Keratinocyte (primary cell): ENCODE results near the gene SCRN1. TPM values are rescaled to one million over a fixed set of nuclear protein-coding genes. Genes with fewer than 3 reads are reported as not detected.

Source experiments
- DNase-seq: peaks from one replicate; pipeline ENCODE4 v3.0.0-alpha.2; 2011; ENCODE audit warnings: low read depth, missing footprints, low spot score
- FAIRE-seq: peaks from 2 replicates; lab custom pipeline; 2011; peaks lifted over from hg19 to GRCh38; lab: Jason Lieb, UNC
- H2AFZ ChIP-seq: 2 replicates; pipeline ENCODE4 v1.6.0; 2012; ENCODE audit warnings: low read length, control low read depth, inconsistent platforms; ENCODE audit not compliant: control insufficient read depth
- H3K27ac ChIP-seq: 2 replicates; pipeline ENCODE4 v1.5.1; 2011; ENCODE audit warnings: low read length; ENCODE audit not compliant: control insufficient read depth, insufficient read depth
- H3K27me3 ChIP-seq: 3 replicates; pipeline ENCODE4 v1.6.0; 2011; ENCODE audit warnings: low read length; ENCODE audit not compliant: control insufficient read depth, insufficient read depth; ENCODE audit errors: extremely low read depth
- H3K36me3 ChIP-seq, 2 experiments: 2 replicates in 1 of 2; 3 replicates in 1 of 2; pipeline ENCODE4 v1.5.1; 2011; ENCODE audit warnings: low read length in 2 of 2, mild to moderate bottlenecking in 1 of 2; ENCODE audit not compliant: control insufficient read depth in 2 of 2, insufficient read depth in 2 of 2; ENCODE audit errors: extremely low read depth in 1 of 2
- H3K4me1 ChIP-seq: 3 replicates; pipeline ENCODE4 v1.5.1; 2011; ENCODE audit warnings: low read length; ENCODE audit not compliant: control insufficient read depth, insufficient read depth; ENCODE audit errors: extremely low read depth
- H3K4me2 ChIP-seq: 3 replicates; pipeline ENCODE4 v1.6.0; 2011; ENCODE audit warnings: low read depth, low read length; ENCODE audit not compliant: control insufficient read depth, insufficient read depth; ENCODE audit errors: extremely low read depth
- H3K4me3 ChIP-seq, 3 experiments: fragments of 200-600 bp in 1 of 3; sonication (generic) in 1 of 3; 2 replicates in 2 of 3; 3 replicates in 1 of 3; pipeline ENCODE4 v1.5.1; 2011 to 2016; ENCODE audit warnings: low read length in 3 of 3, mild to moderate bottlenecking in 3 of 3, control low read depth in 2 of 3, inconsistent platforms in 1 of 3, low read depth in 1 of 3, mixed read lengths in 1 of 3, mixed run types in 1 of 3, moderate library complexity in 1 of 3; ENCODE audit not compliant: control insufficient read depth in 2 of 3, insufficient read depth in 2 of 3; ENCODE audit errors: extremely low read depth in 1 of 3
- H3K79me2 ChIP-seq: 2 replicates; pipeline ENCODE4 v1.6.0; 2012; ENCODE audit warnings: low read length; ENCODE audit not compliant: control insufficient read depth, insufficient read depth
- H3K9ac ChIP-seq: 3 replicates; pipeline ENCODE4 v1.6.0; 2011; ENCODE audit warnings: low read length; ENCODE audit not compliant: control insufficient read depth, insufficient read depth; ENCODE audit errors: extremely low read depth
- H3K9me1 ChIP-seq: 3 replicates; pipeline ENCODE4 v1.6.0; 2011; ENCODE audit warnings: low read length; ENCODE audit not compliant: control insufficient read depth, insufficient read depth; ENCODE audit errors: extremely low read depth
- H3K9me3 ChIP-seq: 2 replicates; pipeline ENCODE4 v1.5.1; 2012; ENCODE audit warnings: low read depth, low read length; ENCODE audit not compliant: control insufficient read depth
- H4K20me1 ChIP-seq: 3 replicates; pipeline ENCODE4 v1.6.0; 2011; ENCODE audit warnings: low read length; ENCODE audit not compliant: control insufficient read depth, insufficient read depth; ENCODE audit errors: extremely low read depth
- EZH2 ChIP-seq: IDR thresholded peaks from one replicate; pipeline ENCODE4 v1.6.1; 2012; ENCODE audit warnings: inconsistent platforms, mild to moderate bottlenecking, low read length, moderate library complexity
- dilution Hi-C: fragments of 300-500 bp; cut with MboI; formaldehyde crosslinking; loops from one replicate; pipeline ENCODE4 v1.7.0; 2020; ENCODE audit warnings: low sequenced_read_pairs; ENCODE audit not compliant: extremely low pct_ligation_motif_present
- polyA plus RNA-seq, 5 experiments: library from polyadenylated mRNA; depleted of rRNA in 3 of 5; stranded (reverse) in 3 of 5; stranded (forward) in 1 of 5; unstranded in 1 of 5; fragments of >200 nt; gene quantifications; 1 replicate in 1 of 5; 2 replicates in 3 of 5; 3 replicates in 1 of 5; pipeline versions ENCODE4 v1.2.1 to v1.2.3, GENCODE V29; 2011 to 2012; ENCODE audit warnings: missing spikeins in 2 of 5, low read depth in 1 of 5, low replicate concordance in 1 of 5
- TF ChIP-seq, protein P1 (sequence below), 3 experiments: IDR thresholded peaks in 1 of 3; conservative IDR thresholded peaks in 1 of 3; optimal IDR thresholded peaks in 1 of 3; 2 replicates in 2 of 3; 3 replicates in 1 of 3; pipeline versions ENCODE3 to v1.5.1; 2011; ENCODE audit warnings: low read length in 3 of 3, mild to moderate bottlenecking in 3 of 3, moderate library complexity in 2 of 3, control low read depth in 1 of 3, inconsistent platforms in 1 of 3; ENCODE audit not compliant: insufficient read depth in 2 of 3; ENCODE audit errors: extremely low read depth in 1 of 3

Gene SCRN1
- polyA plus RNA-seq, 1 donor (not counting 4 experiments of a cell fraction or from before 2014, with no cell fraction given) = 52.3 TPM

DNA sequence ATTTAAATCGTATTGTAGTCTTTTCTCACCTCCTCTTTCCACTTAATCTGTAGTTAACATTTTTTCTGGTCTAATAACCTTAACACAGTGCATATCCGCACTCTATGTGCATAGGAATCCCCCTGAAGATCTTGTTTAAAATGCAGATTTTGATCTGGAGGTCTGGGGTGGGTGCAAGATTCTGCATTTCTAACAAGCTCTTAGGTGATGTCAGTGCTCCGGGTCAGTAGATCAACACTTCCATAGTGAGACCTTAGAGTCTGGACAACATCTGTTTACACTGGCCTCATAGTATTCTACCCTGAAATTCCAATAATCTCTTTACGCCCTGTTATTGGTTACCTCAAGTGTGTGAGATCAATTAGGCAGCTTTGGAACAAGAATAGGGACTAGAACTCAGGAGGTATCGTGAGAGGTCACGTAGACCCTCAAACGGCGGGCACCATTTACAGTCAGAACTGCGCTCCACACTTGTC, 38.2 kb upstream of the SCRN1 start:
- DNase-seq (no peak), FAIRE-seq (no peak)
- peaks cover 22% of the 10 kb centered on the region for H3K4me1 ChIP-seq
- H3K27ac ChIP-seq = peak overlapping the region; percentile 81
- peak overlapping the region; percentile 83 for H3K9ac ChIP-seq
- H3K4me3 ChIP-seq = peak overlapping the region; percentile 86 to 99 (median 96)
- dilution Hi-C loops = no loop called here
- H3K9me3 ChIP-seq = no peaks in the 10 kb centered on the region
- no peak for TF ChIP-seq EZH2
- TF ChIP-seq, protein P1, sequence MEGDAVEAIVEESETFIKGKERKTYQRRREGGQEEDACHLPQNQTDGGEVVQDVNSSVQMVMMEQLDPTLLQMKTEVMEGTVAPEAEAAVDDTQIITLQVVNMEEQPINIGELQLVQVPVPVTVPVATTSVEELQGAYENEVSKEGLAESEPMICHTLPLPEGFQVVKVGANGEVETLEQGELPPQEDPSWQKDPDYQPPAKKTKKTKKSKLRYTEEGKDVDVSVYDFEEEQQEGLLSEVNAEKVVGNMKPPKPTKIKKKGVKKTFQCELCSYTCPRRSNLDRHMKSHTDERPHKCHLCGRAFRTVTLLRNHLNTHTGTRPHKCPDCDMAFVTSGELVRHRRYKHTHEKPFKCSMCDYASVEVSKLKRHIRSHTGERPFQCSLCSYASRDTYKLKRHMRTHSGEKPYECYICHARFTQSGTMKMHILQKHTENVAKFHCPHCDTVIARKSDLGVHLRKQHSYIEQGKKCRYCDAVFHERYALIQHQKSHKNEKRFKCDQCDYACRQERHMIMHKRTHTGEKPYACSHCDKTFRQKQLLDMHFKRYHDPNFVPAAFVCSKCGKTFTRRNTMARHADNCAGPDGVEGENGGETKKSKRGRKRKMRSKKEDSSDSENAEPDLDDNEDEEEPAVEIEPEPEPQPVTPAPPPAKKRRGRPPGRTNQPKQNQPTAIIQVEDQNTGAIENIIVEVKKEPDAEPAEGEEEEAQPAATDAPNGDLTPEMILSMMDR (optimal IDR thresholded peaks at IDR 0.05 in 1 of 3, IDR thresholded peaks at IDR 0.05 in 1 of 3, conservative IDR thresholded peaks at IDR 0.05 in 1 of 3; ENCODE audit: extremely low read depth in 1 of 3, insufficient read depth in 2 of 3, low read length in 3 of 3) = no peak
- H3K4me2 ChIP-seq = peak overlapping the region; percentile 90
- no peaks in the 10 kb centered on the region for H4K20me1 ChIP-seq
- no peaks in the 10 kb centered on the region for H3K9me1 ChIP-seq
- H3K36me3 ChIP-seq = no peaks in the 10 kb centered on the region
- peak overlapping the region; percentile 96 for H2AFZ ChIP-seq
- peaks cover 68% of the 10 kb centered on the region for H3K79me2 ChIP-seq
- H3K27me3 ChIP-seq = no peaks in the 10 kb centered on the region

DNA sequence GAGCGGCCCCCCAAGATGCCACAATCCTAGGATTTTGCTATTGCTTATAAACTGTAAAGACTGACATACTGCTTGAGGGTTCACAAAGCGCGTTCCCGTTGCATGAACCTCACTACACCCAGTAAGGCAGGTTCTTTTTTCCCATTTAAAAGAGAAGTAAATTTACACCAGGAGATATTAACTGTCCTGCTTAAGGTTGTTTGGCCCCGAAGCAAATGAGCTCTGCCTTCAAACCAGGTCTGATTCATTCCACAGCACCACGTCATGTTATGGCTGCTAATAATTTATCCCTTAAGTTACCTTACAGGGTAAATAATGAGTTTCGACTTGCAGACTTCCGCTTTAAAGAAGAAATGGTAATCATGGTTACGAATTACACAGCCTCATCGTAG, 37.5 kb upstream of the SCRN1 start:
- Histone ChIP-seq H3K9me1 (no peaks in the 10 kb centered on the region), H3K36me3 (no peaks in the 10 kb centered on the region), H3K27me3 (no peaks in the 10 kb centered on the region), H3K9me3 (no peaks in the 10 kb centered on the region), H3K4me2 (peak overlapping the region; percentile 90), H4K20me1 (no peaks in the 10 kb centered on the region), H3K4me3 (peak overlapping the region; percentile 86 to 99 (median 96)), H3K4me1 (peaks cover 22% of the 10 kb centered on the region), H3K79me2 (peaks cover 64% of the 10 kb centered on the region), H3K9ac (peak overlapping the region; percentile 83), H2AFZ (peak overlapping the region; percentile 96), H3K27ac (peak overlapping the region; percentile 81)
- TF ChIP-seq EZH2 = no peak
- FAIRE-seq = no peak
- dilution Hi-C loops = no loop called here
- peak; percentile 67 for DNase-seq
